CD4-positive, alpha-beta T cell (primary cell): Measurements from ENCODE around the gene FEV. TPM values are rescaled to one million over a fixed set of nuclear protein-coding genes. Genes with fewer than 3 reads are reported as not detected.

Experiments used
- ATAC-seq: fragments of 200-7000 bp; cut with Tn5 transposase; one replicate; pipeline ENCODE4 v1.10.0; 2022; ENCODE audit warnings: mild to moderate bottlenecking; ENCODE audit not compliant: poor library complexity
- CTCF ChIA-PET: fragments of 350-600 bp; sonication (Branson Sonifier 250); formaldehyde crosslinking; loops from one replicate; lab custom pipeline; 2021; ENCODE audit warnings: antibody characterized with exemption, inconsistent platforms; lab: Charles Lee
- POLR2A ChIA-PET: fragments of 350-600 bp; sonication (Branson Sonifier 250); formaldehyde crosslinking; loops from one replicate; lab custom pipeline; 2021; ENCODE audit warnings: antibody characterized with exemption, inconsistent platforms; lab: Charles Lee
- DNase-seq, 14 experiments: peaks; one replicate each; pipeline ENCODE4 v3.0.0-alpha.2; 2013 to 2020; ENCODE audit warnings: mixed read lengths in 2 of 14
- H3K27ac ChIP-seq, 2 donors: one replicate each; pipeline versions ENCODE4 v1.5.1 to v1.7.0; 2013; ENCODE audit warnings: low read length in 2 of 2, low read depth in 1 of 2, mild to moderate bottlenecking in 1 of 2
- H3K27me3 ChIP-seq, 2 experiments: 1 replicate in 1 of 2; 2 replicates in 1 of 2; pipeline versions ENCODE4 v1.6.1 to v1.7.0; 2013; ENCODE audit warnings: low read length in 2 of 2, control low read depth in 1 of 2, mild to moderate bottlenecking in 1 of 2, moderate library complexity in 1 of 2; ENCODE audit not compliant: insufficient read depth in 2 of 2, control insufficient read depth in 1 of 2
- H3K36me3 ChIP-seq: one replicate; pipeline ENCODE4 v1.6.1; 2013; ENCODE audit warnings: low read length, control low read depth; ENCODE audit not compliant: insufficient read depth
- H3K4me1 ChIP-seq: one replicate; pipeline ENCODE4 v1.6.1; 2013; ENCODE audit warnings: low read length, control low read depth; ENCODE audit not compliant: insufficient read depth
- H3K4me3 ChIP-seq: one replicate; pipeline ENCODE4 v1.5.1; 2013; ENCODE audit warnings: mild to moderate bottlenecking, low read length, moderate library complexity
- H3K9me3 ChIP-seq, 2 experiments: 1 replicate in 1 of 2; 2 replicates in 1 of 2; pipeline versions ENCODE4 v1.6.1 to v1.7.0; 2013; ENCODE audit warnings: low read length in 2 of 2, mild to moderate bottlenecking in 2 of 2, control low read depth in 1 of 2, moderate library complexity in 1 of 2; ENCODE audit not compliant: control insufficient read depth in 1 of 2, insufficient read depth in 1 of 2
- H3K27ac Mint-ChIP-seq: one replicate; pipeline ENCODE4 v1.8.0; 2020; ENCODE audit warnings: mixed read lengths
- H3K27me3 Mint-ChIP-seq: one replicate; pipeline ENCODE4 v1.8.0; 2021; ENCODE audit warnings: mixed read lengths
- H3K36me3 Mint-ChIP-seq: one replicate; pipeline ENCODE4 v1.8.0; 2021; ENCODE audit warnings: low read depth, mixed read lengths
- H3K4me1 Mint-ChIP-seq: one replicate; pipeline ENCODE4 v1.8.0; 2021; ENCODE audit warnings: low read depth, mixed read lengths
- H3K4me3 Mint-ChIP-seq: one replicate; pipeline ENCODE4 v1.8.0; 2020; ENCODE audit warnings: mild to moderate bottlenecking, mixed read lengths
- H3K9me3 Mint-ChIP-seq: one replicate; pipeline ENCODE4 v1.8.0; 2020; ENCODE audit warnings: mixed read lengths
- CTCF ChIP-seq: fragments of 200-600 bp; IDR thresholded peaks from one replicate; pipeline ENCODE4 v1.8.0; 2022; ENCODE audit warnings: antibody characterized with exemption, mild to moderate bottlenecking
- intact Hi-C, 2 experiments: fragments of 100-400 bp; cut with DNase I in 1 of 2; cut with micrococcal nuclease in 1 of 2; formaldehyde crosslinking; loops; one replicate each; pipeline versions ENCODE4 v1.15.1 to v1.9.0; 2023 to 2025; cut with DNase I, micrococcal nuclease
- total RNA-seq, 174 experiments: library from RNA in 2 of 174; stranded (reverse) in 2 of 174; gene quantifications; one replicate each; pipeline ENCODE4 v1.2.3 and lab custom pipeline; 2021 to 2026

Gene FEV
- total RNA-seq, 2 experiments from 2014 or later, result not detected

GRCh38 chr2:219018286-219018685, 33.3 kb upstream of the FEV start:
- POLR2A ChIA-PET, result no interaction called here
- intact Hi-C loops, result no loop called here
- Histone ChIP-seq H3K4me3 (no peak overlapping the region), H3K4me1 (no peaks in the 10 kb centered on the region), H3K36me3 (no peaks in the 10 kb centered on the region), H3K27me3 (peaks cover 0 to 2% of the 10 kb centered on the region in 2 experiments), H3K9me3 (no peaks in the 10 kb centered on the region), H3K27ac (no peak overlapping the region)
- Mint-ChIP-seq H3K27ac (no peak overlapping the region), H3K9me3 (no peaks in the 10 kb centered on the region), H3K36me3 (no peaks in the 10 kb centered on the region), H3K27me3 (peaks cover 24% of the 10 kb centered on the region), H3K4me3 (no peak overlapping the region), H3K4me1 (no peaks in the 10 kb centered on the region)
- TF ChIP-seq CTCF, result no peak
- DNase-seq (no peak), ATAC-seq (no peak)
- CTCF ChIA-PET, result no interaction called here

- ChIA-PET CTCF (interaction anchor here (0.9 kb wide), 1 partner anchor 37 kb away, joined by 4 read pairs; no protein-coding TSS in a partner anchor), POLR2A (no interaction called here)
- H3K9me3 Mint-ChIP-seq, result no peaks in the 10 kb centered on the region
- Histone ChIP-seq H3K4me1 (no peaks in the 10 kb centered on the region), H3K36me3 (no peaks in the 10 kb centered on the region), H3K27me3 (peaks cover 0 to 2% of the 10 kb centered on the region in 2 experiments), H3K27ac (no peak overlapping the region), H3K9me3 (no peaks in the 10 kb centered on the region), H3K4me3 (no peak overlapping the region)
- H3K4me1 Mint-ChIP-seq, result no peaks in the 10 kb centered on the region
- H3K4me3 Mint-ChIP-seq, result no peak overlapping the region
- H3K27me3 Mint-ChIP-seq, result peaks cover 29% of the 10 kb centered on the region
- no peak for DNase-seq
- ATAC-seq, result no peak
- H3K27ac Mint-ChIP-seq, result no peak overlapping the region
- TF ChIP-seq CTCF, result no peak
- intact Hi-C loops, result no loop called here
- no peaks in the 10 kb centered on the region for H3K36me3 Mint-ChIP-seq
Measured at GRCh38 chr2:219017201-219017931, 32.4 kb upstream of the FEV start.

GRCh38 chr2:219016721-219017120, 31.7 kb upstream of the FEV start:
- no peak for ATAC-seq
- no peaks in the 10 kb centered on the region for H3K36me3 Mint-ChIP-seq
- Histone ChIP-seq H3K4me1 (no peaks in the 10 kb centered on the region), H3K4me3 (no peak overlapping the region), H3K9me3 (no peaks in the 10 kb centered on the region), H3K36me3 (no peaks in the 10 kb centered on the region), H3K27me3 (peaks cover 0 to 2% of the 10 kb centered on the region in 2 experiments), H3K27ac (no peak overlapping the region)
- no peak overlapping the region for H3K4me3 Mint-ChIP-seq
- DNase-seq, result no peak
- intact Hi-C loops, result no loop called here
- CTCF ChIA-PET, result interaction anchor here (0.9 kb wide), 1 partner anchor 37 kb away, joined by 4 read pairs; no protein-coding TSS in a partner anchor
- no peak for TF ChIP-seq CTCF
- H3K27ac Mint-ChIP-seq, result no peak overlapping the region
- peaks cover 31% of the 10 kb centered on the region for H3K27me3 Mint-ChIP-seq
- POLR2A ChIA-PET, result no interaction called here
- no peaks in the 10 kb centered on the region for H3K9me3 Mint-ChIP-seq
- no peaks in the 10 kb centered on the region for H3K4me1 Mint-ChIP-seq
